Stimulated activated naive CD8-positive, alpha-beta T cell treated with anti-CD3 and anti-CD28 coated beads, Interleukin-15, amount 100 ng/mL, for 72 hours (primary cell): Measurements from ENCODE around the gene EOLA2.
"Not testable (repeated sequence)": the region's sequence is repeated elsewhere in the genome, so short reads cannot be mapped to it uniquely, and the experiment has no call there.

Source experiments
- ATAC-seq: fragments of 150-1000 bp; cut with Tn5 transposase; 2 replicates; pipeline ENCODE4 v1.10.0; 2021; ENCODE audit warnings: mild to moderate bottlenecking, moderate library complexity
- DNase-seq, 2 donors: peaks; one replicate each; pipeline ENCODE4 v3.0.0; 2021 to 2022
- H3K27ac Mint-ChIP-seq, 2 donors: one replicate each; pipeline ENCODE4 v1.8.0; 2022; ENCODE audit warnings: mild to moderate bottlenecking in 2 of 2, mixed read lengths in 2 of 2, moderate library complexity in 2 of 2
- H3K27me3 Mint-ChIP-seq: one replicate; pipeline ENCODE4 v1.8.0; 2022; ENCODE audit warnings: mixed read lengths
- H3K4me1 Mint-ChIP-seq: one replicate; pipeline ENCODE4 v1.8.0; 2022; ENCODE audit warnings: mild to moderate bottlenecking, mixed read lengths
- H3K4me3 Mint-ChIP-seq, 2 donors: one replicate each; pipeline ENCODE4 v1.8.0; 2022; ENCODE audit warnings: mild to moderate bottlenecking in 2 of 2, mixed read lengths in 2 of 2, moderate library complexity in 1 of 2
- H3K9me3 Mint-ChIP-seq, 2 donors: one replicate each; pipeline ENCODE4 v1.8.0; 2022; ENCODE audit warnings: mixed read lengths in 2 of 2

EOLA2 gene

DNA sequence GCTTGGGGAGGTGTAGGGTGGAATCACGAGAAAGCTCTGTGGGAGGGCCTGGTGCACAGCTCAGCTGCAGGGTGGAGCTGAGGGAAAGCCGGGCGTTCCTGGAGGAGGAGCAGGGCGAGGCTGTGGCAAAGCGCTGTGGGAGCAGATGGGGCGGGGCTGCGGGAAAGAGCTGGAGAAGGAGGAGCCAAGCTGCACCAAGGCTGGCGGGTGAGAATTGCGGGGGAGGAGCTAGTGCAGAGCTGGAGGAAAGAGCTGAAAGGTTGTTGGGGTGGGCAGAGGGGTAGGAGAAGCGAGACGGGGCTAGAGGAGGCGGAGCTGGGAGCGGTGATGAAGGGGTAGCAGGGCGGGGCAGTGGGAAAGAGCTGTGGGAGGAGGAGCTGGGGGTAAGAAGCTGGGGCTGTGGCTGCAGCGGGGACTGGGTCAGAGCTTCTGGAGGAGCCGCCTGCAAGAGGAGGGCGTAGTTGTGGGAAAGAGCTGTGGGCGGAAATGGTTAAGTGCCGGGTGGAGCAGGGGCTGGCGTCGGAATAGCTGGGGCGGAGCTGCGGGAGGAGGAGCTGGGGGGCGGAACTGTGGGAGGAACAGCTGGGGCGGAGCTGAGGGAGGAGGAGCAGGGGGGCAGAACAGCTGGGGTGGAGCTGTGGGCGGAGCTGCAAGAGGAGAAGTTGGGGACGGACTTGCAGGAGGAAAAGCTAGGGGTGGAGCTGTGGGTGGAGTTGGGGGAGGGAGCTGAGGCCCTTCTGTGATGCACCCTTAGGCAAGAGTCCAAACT, 1.8 kb upstream of the EOLA2 start:
- H3K9me3 Mint-ChIP-seq, result no peaks in the 10 kb centered on the region
- H3K27ac Mint-ChIP-seq, result peak overlapping the region; percentile 94 to 95
- peaks cover 7% of the 10 kb centered on the region for H3K4me1 Mint-ChIP-seq
- H3K4me3 Mint-ChIP-seq, result peak overlapping the region; percentile 94
- no peaks in the 10 kb centered on the region for H3K27me3 Mint-ChIP-seq
- ATAC-seq (peak; percentile 70), DNase-seq (peak; percentile 89 to 94)

DNA sequence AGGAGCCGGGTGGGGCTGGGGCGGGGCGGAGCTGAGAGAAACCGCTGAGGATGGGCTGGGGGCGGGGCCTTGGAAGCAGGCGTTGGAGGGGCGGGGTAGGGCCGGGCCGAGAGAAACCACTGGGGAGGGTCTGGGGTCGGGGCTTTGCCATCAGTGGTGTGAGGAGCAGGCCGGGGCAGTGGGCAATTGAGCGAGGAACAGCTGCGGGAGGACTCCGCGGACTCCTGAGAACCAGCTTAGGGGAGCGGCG, 1.3 kb upstream of the EOLA2 start:
- Mint-ChIP-seq H3K27me3 (no peaks in the 10 kb centered on the region), H3K27ac (peak overlapping the region; percentile 94 to 95), H3K4me3 (peak overlapping the region; percentile 94), H3K9me3 (no peaks in the 10 kb centered on the region), H3K4me1 (peaks cover 8% of the 10 kb centered on the region)
- peak; percentile 32 for ATAC-seq
- no peak for DNase-seq

DNA sequence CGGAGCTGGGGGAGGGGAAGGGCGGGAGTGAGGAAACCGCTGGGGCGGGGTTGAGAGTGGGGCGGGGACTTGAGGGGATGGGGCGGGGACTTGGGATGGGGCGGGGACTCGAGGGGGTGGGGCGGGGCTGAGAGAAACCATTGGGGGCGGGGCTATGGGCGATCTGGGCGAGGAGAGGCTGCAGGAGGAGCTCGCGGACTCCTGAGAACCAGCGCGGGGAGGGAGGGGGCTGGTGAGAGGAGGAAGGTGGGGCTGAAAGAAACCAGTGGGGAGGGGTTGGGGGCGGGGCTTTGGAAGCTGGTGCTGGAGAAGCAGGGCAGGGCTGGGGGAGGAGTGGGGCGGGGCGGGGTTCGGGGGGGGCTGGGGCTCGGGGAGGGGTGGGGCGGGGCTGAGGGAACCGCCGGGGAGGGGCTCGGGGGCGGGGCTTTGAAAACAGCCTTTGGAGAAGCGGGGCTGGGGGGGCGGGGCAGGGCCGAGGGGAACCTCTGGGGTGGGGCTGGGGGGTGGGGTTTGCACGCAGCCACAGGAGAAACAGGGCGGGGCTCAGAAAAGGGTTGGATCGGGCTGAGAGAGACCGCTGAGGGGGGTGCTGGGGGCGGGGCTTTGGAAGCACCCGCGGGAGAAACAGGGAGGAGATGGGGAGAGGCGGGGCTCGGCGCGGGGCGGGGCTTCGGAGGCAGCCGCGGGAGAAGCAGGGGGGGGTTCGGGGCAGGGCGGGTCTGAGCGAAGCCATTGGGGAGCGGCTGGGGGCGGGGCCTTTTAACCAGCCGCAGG, 777 bp upstream of the EOLA2 start:
- H3K4me1 Mint-ChIP-seq, result peaks cover 13% of the 10 kb centered on the region
- no peaks in the 10 kb centered on the region for H3K27me3 Mint-ChIP-seq
- peak overlapping the region; percentile 47 to 72 for H3K4me3 Mint-ChIP-seq
- no peaks in the 10 kb centered on the region for H3K9me3 Mint-ChIP-seq
- ATAC-seq (no peak), DNase-seq (peak; percentile 87 to 92)
- H3K27ac Mint-ChIP-seq, result peak overlapping the region; percentile 61 to 99

DNA sequence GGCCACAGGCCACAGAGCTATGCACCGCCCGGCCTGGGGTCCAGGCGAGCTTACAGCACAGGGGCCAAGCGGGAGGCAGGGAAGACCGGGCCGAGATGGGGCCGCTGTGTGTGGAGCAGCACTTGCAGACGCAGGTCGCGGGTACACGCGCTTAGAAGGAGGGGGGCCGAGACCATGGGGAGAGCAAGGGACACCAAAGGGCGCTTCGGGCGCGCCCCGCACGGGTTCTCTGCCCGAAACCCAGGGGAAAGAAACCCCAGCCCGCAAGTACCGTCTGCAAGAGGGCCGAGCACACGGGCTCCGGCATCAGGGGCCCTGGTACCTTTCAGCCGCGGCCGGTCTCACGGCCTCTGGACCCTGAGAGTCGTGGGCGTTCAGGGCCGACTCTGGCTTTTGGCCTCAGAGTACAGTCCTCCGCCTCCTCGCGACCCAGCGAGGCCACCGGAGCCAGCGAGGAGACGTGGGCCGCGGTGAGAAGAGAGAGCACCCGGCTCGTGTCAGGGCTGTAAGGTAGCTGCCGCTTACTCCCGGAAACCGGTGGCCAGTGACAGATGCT, 342 bp downstream of the EOLA2 start:
- DNase-seq (no peak), ATAC-seq (no peak)
- Mint-ChIP-seq H3K27ac (peak overlapping the region; percentile 40 to 86), H3K9me3 (no peaks in the 10 kb centered on the region), H3K27me3 (no peaks in the 10 kb centered on the region), H3K4me1 (peaks cover 13% of the 10 kb centered on the region), H3K4me3 (peak overlapping the region; percentile 86 to 92)

DNA sequence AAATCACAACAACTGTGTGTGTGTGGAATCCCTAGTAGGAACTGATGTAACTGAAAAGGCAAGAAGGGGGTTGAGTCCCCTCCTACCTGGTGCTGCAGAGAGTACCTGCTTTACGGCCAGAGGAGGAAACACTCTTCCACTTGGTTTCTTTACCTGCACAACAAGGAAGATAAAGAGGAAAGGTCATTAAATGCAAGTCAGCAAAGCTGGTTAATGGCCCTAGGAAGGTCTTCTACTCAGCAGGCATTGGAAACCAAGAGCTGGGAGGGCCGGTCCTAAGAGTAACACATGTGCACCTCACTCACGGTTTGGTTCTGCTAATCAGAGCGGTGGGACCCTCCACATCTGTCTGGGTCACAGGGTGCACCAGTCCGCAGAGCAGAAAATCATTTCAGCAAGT, 963 bp downstream of the EOLA2 start:
- H3K9me3 Mint-ChIP-seq, ATAC-seq, DNase-seq, H3K27me3 Mint-ChIP-seq: not testable (repeated sequence)
- peak overlapping the region; percentile 40 to 86 for H3K27ac Mint-ChIP-seq
- peak overlapping the region; percentile 86 to 92 for H3K4me3 Mint-ChIP-seq
- peaks cover 13% of the 10 kb centered on the region for H3K4me1 Mint-ChIP-seq

DNA sequence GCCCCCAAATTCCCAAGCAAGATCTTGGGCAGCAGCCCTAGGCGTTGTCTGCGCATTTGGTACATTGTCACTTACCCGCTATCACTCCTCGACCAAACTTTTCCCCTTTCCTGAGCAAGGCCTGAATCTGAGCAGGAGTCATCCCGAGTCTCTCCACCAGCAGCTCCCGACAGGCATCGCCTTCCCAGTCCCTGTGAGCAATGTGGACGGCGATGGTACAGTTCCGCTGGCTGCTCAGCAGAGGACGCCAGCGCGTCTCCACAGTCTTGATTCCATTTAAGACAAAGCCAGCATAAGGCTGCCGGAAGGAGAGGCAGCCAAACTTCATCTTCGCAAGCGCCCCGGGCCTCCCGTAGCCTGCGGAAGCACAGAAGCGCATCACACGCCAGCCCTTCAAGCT, 4.7 kb downstream of the EOLA2 start:
- H3K4me1 Mint-ChIP-seq, result peaks cover 13% of the 10 kb centered on the region
- not testable (repeated sequence) for H3K27me3 Mint-ChIP-seq, H3K27ac Mint-ChIP-seq, H3K9me3 Mint-ChIP-seq, H3K4me3 Mint-ChIP-seq, DNase-seq, ATAC-seq

DNA sequence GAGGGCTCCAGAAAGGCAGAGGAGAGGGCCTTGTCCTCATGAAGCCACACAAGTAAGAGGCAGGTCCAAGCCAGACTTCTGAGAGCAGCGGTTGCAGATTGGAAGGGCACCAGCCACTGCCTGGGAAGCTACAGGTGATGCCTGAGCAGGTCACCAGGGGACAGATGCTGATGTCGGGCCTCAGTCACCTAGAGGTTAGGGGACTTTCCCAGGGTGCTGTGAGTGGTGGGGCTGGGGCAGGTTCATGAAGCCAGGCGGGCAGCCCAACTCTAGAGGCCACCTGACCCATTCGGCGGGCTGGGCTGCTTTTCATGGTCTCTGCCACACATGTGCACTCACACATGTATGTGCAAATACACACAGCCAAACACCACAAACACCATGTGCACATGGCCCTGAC, 5.3 kb downstream of the EOLA2 start:
- H3K4me3 Mint-ChIP-seq, H3K27me3 Mint-ChIP-seq, H3K9me3 Mint-ChIP-seq, ATAC-seq, DNase-seq, H3K27ac Mint-ChIP-seq: not testable (repeated sequence)
- peaks cover 13% of the 10 kb centered on the region for H3K4me1 Mint-ChIP-seq

DNA sequence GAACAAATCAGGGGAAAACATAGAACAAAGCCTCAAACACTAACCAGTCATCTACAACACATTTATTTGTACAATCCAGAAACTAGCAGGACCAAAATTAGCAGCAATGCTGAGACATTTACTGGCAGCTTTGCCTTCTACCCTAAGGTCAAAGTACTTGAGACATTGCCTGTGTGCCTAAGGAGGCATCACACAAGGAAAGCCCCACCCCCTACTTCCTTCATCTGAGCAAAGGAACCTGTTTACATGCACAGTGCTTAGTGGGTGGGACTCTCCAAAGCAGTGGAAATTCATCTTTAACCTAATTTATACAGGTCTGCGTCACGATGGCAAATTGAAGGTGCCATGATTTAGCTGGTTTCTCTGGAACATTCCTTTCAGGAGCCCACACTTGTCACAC, 6.1 kb downstream of the EOLA2 start:
- H3K4me3 Mint-ChIP-seq, H3K9me3 Mint-ChIP-seq, ATAC-seq, H3K4me1 Mint-ChIP-seq, H3K27me3 Mint-ChIP-seq, H3K27ac Mint-ChIP-seq, DNase-seq: not testable (repeated sequence)

DNA sequence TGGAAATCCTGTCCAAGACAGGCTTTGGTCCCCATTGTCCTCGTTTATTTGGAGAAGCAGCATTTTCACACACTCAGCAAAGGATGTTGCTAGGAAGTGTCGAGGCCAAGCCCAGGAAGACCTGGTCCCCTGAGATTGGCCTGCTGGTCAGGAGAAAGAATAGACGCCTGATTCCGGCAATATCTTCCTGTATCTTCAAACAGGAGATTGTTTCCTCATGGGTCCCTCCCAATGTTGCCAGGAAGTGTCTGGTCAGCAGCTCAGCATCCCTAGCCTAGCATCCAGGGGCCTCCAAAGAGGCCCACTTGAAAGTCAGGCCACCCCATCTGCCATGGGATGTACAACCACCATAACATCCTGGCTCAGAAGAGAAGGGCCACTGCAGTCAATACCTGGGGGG, 6.9 kb downstream of the EOLA2 start:
- not testable (repeated sequence) for H3K27me3 Mint-ChIP-seq, H3K9me3 Mint-ChIP-seq, ATAC-seq, H3K4me1 Mint-ChIP-seq, H3K27ac Mint-ChIP-seq, DNase-seq, H3K4me3 Mint-ChIP-seq

DNA sequence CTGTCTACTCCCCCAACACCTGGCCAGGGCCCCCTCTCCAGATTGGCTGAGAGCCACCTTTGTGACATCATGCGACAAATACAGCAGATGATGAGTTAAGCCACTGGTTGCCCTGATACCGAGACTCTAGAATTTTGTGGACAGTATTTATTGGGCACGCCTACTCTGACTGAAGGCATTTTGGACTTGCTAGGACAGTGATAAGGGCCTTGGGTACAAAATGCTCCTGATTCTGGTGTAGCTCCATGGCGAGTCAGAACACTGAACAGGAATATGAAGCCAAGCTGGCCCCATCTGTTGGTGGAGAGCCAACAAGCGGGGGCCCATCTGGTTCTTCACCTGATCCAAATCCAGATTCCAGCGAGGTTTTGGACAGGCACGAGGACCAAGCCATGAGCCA, 8.9 kb downstream of the EOLA2 start, which contains the start of gene HSFX4:
HSFX4 (plus strand) TSS at position 174 of the 400 bp plus-strand sequence; CDS start at position 246, 72 bp downstream.
- not testable (repeated sequence) for H3K4me1 Mint-ChIP-seq, ATAC-seq, DNase-seq, H3K9me3 Mint-ChIP-seq, H3K27me3 Mint-ChIP-seq, H3K27ac Mint-ChIP-seq, H3K4me3 Mint-ChIP-seq

DNA sequence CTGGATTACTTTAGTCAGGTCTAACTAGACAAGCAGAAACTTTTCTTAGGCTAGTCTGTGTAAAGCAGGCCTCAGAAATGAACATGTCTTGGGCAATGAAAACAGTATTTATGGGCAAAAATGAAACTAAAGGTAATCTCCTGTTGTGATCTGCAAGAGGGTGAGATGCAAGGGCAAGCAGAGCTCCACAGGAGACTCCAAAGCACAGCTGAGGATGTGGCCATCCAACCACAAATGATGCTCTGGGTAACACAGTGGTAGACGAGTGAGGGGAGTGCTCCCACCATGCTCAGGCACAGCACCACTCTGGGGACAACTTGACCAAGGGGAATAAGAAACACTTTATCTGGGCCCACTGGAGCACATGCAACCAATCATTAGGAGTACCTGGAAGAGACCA, 9.7 kb downstream of the EOLA2 start:
- not testable (repeated sequence) for H3K4me1 Mint-ChIP-seq, H3K9me3 Mint-ChIP-seq, H3K27ac Mint-ChIP-seq, H3K27me3 Mint-ChIP-seq, H3K4me3 Mint-ChIP-seq
- DNase-seq, result peak in 1 of 2 donors; percentile 26
- ATAC-seq, result peak; percentile 69

DNA sequence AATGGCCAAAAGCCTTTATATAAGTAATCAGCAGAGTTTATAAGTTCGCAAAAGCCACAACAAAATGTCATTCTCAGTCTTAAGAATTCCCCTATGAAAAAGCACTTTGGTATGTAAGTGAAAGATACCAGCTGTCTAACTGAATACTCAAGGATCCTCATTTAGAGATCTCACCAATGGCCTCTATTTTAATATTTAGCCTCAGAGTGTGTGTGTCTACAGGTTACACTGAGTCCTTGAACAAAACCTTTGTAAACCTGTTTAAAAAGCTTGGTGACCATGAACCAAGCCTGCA, 10.4 kb downstream of the EOLA2 start:
- not testable (repeated sequence) for DNase-seq, H3K4me1 Mint-ChIP-seq, ATAC-seq, H3K9me3 Mint-ChIP-seq, H3K27ac Mint-ChIP-seq, H3K27me3 Mint-ChIP-seq, H3K4me3 Mint-ChIP-seq

DNA sequence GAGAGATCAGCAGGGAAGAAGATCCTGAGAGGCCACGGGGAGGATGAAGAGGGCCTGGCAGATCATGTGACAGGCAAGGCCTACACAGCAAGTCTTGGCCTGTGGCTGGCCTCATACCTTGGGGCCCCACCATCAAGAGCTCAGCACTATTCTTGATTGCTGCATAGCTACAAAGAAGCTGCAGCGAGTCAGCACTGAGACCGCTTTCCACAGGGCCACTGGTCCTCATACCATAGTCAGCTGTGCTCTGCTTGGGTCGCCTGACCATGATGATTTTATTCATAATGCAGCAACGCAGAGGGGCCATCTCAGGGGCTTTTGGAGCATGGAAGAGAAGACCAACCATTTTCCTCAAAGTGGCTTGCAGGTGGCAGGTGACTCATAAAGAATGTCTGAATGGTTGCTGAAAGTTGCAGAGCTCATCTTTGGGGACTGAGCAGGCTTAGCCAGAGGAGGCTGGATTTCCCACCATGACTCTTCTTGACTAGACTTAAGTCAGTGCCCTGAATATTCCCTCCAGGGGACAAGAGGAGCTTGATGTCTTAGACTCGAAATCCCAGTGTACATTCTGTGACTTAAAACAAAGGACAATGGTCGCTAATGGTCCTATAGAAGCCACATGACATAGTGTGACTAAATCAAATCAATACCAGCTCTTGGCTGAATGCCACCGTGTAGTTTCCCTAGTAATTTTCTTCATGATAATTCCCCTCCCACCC, 10.9 kb downstream of the EOLA2 start:
- H3K27me3 Mint-ChIP-seq, H3K9me3 Mint-ChIP-seq, H3K4me1 Mint-ChIP-seq, DNase-seq, H3K27ac Mint-ChIP-seq, H3K4me3 Mint-ChIP-seq: not testable (repeated sequence)
- ATAC-seq, result peak; percentile 76

DNA sequence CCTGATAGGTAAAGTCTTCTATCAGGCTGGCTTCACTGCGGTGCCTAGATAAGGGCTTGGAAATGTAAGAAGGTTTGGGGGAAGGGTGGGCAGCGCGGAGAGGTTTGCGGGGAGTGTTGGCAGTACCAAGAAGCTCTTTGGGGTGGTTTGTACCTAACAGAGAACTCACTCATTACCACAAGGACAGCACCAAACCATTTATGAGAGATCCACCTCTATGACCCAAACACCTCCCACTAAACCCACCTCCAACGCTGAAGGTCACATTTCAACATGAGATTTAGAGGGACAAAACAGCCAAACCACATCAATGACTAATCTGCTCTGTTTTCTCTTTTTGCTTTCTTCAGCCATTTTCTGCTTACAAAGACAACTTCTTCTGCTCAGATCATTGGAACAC, 13.9 kb downstream of the EOLA2 start:
- peak; percentile 11 for ATAC-seq
- DNase-seq, H3K4me3 Mint-ChIP-seq: not testable (repeated sequence)

DNA sequence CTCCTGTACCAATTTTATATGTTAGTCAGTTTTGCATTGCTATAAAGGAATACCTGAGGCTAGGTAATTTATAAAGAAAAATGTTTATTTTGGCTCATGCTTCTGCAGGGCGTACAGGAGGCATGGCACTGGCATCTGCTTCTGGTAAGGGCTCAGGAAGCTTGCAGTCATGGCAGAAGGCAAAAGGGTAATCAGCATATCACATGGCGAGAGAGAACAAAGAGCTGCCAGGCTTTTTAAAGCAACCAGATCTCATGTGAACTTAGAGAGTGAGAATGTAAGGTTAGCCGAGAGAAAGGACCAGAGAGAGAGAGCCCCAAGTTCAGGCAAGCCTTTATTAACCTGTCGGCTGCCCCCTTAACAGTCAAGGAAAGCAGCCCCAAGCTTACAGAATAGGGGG, 14.5 kb downstream of the EOLA2 start:
- not testable (repeated sequence) for H3K9me3 Mint-ChIP-seq, H3K4me1 Mint-ChIP-seq, ATAC-seq, H3K4me3 Mint-ChIP-seq, DNase-seq, H3K27me3 Mint-ChIP-seq, H3K27ac Mint-ChIP-seq

More for the DNA sequence above, 13.9 kb downstream of the EOLA2 start:
- H3K9me3 Mint-ChIP-seq, H3K27me3 Mint-ChIP-seq, H3K27ac Mint-ChIP-seq, H3K4me1 Mint-ChIP-seq: not testable (repeated sequence)
